Suprapubic skin (tissue), 4 donors: ENCODE results near the gene METAP1. TPM values are rescaled to one million over a fixed set of nuclear protein-coding genes. Genes with fewer than 3 reads are reported as not detected.
A peak's percentile ranks its signal among the peaks of the same experiment; 100 is the strongest.

Experiments used
- DNase-seq, 2 donors: peaks; one replicate each; pipeline ENCODE4 v3.0.0-alpha.2; 2019; ENCODE audit warnings: low spot score in 2 of 2
- H3K27ac ChIP-seq: fragments of 200-600 bp; sonication (generic); one replicate; pipeline ENCODE4 v1.5.1; 2019
- H3K27me3 ChIP-seq: fragments of 200-600 bp; sonication (generic); one replicate; pipeline ENCODE4 v1.5.1; 2019
- H3K36me3 ChIP-seq: fragments of 200-600 bp; sonication (generic); one replicate; pipeline ENCODE4 v1.5.1; 2019
- H3K4me1 ChIP-seq: fragments of 200-600 bp; sonication (generic); one replicate; pipeline ENCODE4 v1.5.1; 2019
- H3K4me3 ChIP-seq: fragments of 200-600 bp; sonication (generic); one replicate; pipeline ENCODE4 v1.5.1; 2019; ENCODE audit warnings: mild to moderate bottlenecking
- H3K9me3 ChIP-seq: fragments of 200-600 bp; sonication (generic); one replicate; pipeline ENCODE4 v1.5.1; 2019
- EP300 ChIP-seq: sonication (generic); formaldehyde crosslinking; IDR thresholded peaks from one replicate; pipeline ENCODE4 v1.6.1; 2017; ENCODE audit warnings: antibody characterized with exemption
- POLR2A ChIP-seq, 2 donors: fragments of 450-650 bp; IDR thresholded peaks; one replicate each; pipeline ENCODE4 v1.6.1; 2017; ENCODE audit warnings: antibody characterized with exemption in 2 of 2, mild to moderate bottlenecking in 2 of 2, moderate library complexity in 2 of 2
- POLR2AphosphoS5 ChIP-seq, 3 donors: sonication (generic); formaldehyde crosslinking; IDR thresholded peaks; one replicate each; pipeline ENCODE4 v1.6.1; 2017; ENCODE audit warnings: antibody characterized with exemption in 3 of 3
- WGBS: methylation state at CpG from one replicate; pipeline ENCODE4 v1.1.5; 2018; 5-methylcytosine and 5-hydroxymethylcytosine counted together
- total RNA-seq, 4 donors: library from RNA; depleted of rRNA; stranded (reverse); fragments of >200 nt; gene quantifications; one replicate each; pipeline ENCODE4 v1.1.0, GENCODE V29; 2016
- TF ChIP-seq, protein P1 (sequence below), 2 donors: fragments of 200-600 bp in 1 of 2; fragments of 450-650 bp in 1 of 2; sonication (generic) in 1 of 2; IDR thresholded peaks; one replicate each; pipeline ENCODE4 v1.5.1; 2016 to 2019; ENCODE audit warnings: antibody characterized with exemption in 2 of 2, mild to moderate bottlenecking in 1 of 2, moderate library complexity in 1 of 2

The METAP1 gene
- 10 to 100 TPM; 40.0 to 55.9 (median 49.4) TPM for total RNA-seq

DNA sequence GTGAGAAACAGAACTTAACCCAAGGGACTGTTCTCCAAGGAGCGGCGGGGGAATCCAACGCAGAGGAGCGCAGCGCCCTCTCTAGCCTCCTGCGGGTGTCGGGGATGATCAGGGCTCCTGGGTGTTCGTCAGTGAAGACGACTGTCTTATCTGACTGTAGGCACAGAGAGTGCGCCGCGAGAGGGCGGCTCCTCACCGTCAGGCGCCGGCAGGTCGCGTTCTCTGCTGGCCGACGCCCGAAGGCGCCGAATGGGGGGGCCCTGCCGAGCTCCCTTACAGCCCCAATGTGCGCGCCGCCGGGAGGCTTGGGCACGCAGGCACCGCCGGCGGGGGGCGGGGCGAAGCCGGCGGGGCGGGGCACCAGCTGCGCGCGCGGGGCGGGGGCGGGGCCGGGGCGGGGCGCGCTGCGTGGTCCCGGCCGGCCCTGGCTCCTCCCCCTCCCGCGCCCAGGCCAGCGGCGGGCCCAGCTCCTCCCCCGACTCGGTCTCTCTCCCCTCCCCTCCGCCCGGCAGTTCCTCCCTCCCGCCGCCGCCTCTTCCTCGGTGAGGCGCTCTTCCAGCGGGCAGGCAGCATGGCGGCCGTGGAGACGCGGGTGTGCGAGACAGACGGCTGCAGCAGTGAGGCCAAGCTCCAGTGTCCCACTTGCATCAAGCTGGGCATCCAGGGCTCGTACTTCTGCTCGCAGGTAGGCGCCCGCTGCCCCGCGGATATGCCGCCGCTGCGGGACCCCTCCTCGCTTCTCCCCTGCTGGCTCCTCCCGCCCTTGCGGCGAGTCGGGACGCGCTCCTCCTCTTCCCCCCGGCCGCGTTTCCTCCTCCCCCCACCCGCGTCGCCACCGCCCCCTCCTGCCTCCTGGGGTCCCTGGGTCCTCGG lies at the start of gene METAP1:
Gene METAP1, plus strand, starts transcription at position 539 of the 873 bp plus-strand sequence. Its CDS starts 33 bp downstream, at position 572.
- Histone ChIP-seq H3K36me3 (no peaks in the 10 kb centered on the region), H3K4me3 (peak within 1 kb of the TSS; percentile 94), H3K27me3 (no peaks in the 10 kb centered on the region), H3K27ac (peak within 1 kb of the TSS; percentile 92), H3K4me1 (peaks cover 28% of the 10 kb centered on the region), H3K9me3 (no peaks in the 10 kb centered on the region)
- peak; percentile 94 to 96 for DNase-seq
- TF ChIP-seq POLR2AphosphoS5 (IDR thresholded peaks at IDR 0.05) (peak in 1 of 3 donors; percentile 85), EP300 (no peak), POLR2A (IDR thresholded peaks at IDR 0.05) (no peak)
- TF ChIP-seq, protein P1, sequence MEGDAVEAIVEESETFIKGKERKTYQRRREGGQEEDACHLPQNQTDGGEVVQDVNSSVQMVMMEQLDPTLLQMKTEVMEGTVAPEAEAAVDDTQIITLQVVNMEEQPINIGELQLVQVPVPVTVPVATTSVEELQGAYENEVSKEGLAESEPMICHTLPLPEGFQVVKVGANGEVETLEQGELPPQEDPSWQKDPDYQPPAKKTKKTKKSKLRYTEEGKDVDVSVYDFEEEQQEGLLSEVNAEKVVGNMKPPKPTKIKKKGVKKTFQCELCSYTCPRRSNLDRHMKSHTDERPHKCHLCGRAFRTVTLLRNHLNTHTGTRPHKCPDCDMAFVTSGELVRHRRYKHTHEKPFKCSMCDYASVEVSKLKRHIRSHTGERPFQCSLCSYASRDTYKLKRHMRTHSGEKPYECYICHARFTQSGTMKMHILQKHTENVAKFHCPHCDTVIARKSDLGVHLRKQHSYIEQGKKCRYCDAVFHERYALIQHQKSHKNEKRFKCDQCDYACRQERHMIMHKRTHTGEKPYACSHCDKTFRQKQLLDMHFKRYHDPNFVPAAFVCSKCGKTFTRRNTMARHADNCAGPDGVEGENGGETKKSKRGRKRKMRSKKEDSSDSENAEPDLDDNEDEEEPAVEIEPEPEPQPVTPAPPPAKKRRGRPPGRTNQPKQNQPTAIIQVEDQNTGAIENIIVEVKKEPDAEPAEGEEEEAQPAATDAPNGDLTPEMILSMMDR (IDR thresholded peaks at IDR 0.05) = peak in 1 of 2 donors; percentile 68
- 0% methylated on average over 5 of the region's 94 CpGs for WGBS

DNA sequence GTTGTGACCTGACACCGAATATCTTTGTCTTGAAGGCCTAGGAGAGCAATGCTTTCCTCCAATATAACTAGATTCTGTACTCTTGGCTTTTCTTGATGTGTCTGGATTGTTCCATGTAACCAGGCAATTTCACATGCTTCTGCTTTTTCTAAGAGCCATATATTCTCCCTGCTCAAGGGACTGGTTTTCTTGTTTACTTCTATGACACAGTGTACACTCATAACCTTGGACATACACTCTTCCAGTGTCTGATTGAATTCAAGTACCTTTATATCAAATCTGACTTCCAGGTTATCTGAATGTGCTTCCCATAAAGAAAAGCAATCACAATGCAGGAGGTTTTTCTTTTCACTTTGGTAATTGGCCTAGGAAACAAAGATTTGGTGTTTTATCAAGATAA lies 49.2 kb upstream of the METAP1 start:
- Histone ChIP-seq H3K9me3 (no peaks in the 10 kb centered on the region), H3K36me3 (no peaks in the 10 kb centered on the region), H3K27me3 (no peaks in the 10 kb centered on the region), H3K27ac (no peak overlapping the region), H3K4me1 (no peaks in the 10 kb centered on the region), H3K4me3 (no peak overlapping the region)
- DNase-seq = no peak
- WGBS = 93% methylated on average over 1 of the region's 1 CpG
- TF ChIP-seq EP300 (no peak), POLR2AphosphoS5 (IDR thresholded peaks at IDR 0.05) (no peak), POLR2A (IDR thresholded peaks at IDR 0.05) (no peak)
- TF ChIP-seq, protein P1 (IDR thresholded peaks at IDR 0.05) = no peak

DNA sequence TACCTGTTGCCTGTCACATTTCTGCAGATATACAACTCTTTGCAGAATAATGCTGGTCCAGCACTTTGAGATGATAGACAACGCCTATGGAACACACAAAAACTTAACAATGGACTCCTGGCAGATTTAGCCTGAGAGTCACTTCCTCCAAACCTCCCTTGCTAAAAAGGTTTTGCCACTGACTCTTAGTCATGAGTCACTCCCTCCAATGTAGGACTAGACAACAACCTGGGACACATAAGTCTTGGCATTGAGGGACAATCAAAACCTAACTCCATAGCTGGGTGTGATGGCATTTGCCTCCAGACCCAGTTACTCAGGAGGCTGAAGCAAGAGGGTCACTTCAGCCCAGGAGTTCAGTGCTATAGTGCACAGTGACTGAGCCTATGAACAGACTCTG lies 44.6 kb upstream of the METAP1 start:
- DNase-seq = no peak
- H3K27ac ChIP-seq = no peak overlapping the region
- 85% methylated on average over 1 of the region's 1 CpG for WGBS
- no peaks in the 10 kb centered on the region for H3K36me3 ChIP-seq
- H3K27me3 ChIP-seq = no peaks in the 10 kb centered on the region
- H3K4me3 ChIP-seq = no peak overlapping the region
- TF ChIP-seq, protein P1 (IDR thresholded peaks at IDR 0.05) = no peak
- TF ChIP-seq EP300 (no peak), POLR2A (IDR thresholded peaks at IDR 0.05) (no peak), POLR2AphosphoS5 (IDR thresholded peaks at IDR 0.05) (no peak)
- no peaks in the 10 kb centered on the region for H3K4me1 ChIP-seq
- no peaks in the 10 kb centered on the region for H3K9me3 ChIP-seq

DNA sequence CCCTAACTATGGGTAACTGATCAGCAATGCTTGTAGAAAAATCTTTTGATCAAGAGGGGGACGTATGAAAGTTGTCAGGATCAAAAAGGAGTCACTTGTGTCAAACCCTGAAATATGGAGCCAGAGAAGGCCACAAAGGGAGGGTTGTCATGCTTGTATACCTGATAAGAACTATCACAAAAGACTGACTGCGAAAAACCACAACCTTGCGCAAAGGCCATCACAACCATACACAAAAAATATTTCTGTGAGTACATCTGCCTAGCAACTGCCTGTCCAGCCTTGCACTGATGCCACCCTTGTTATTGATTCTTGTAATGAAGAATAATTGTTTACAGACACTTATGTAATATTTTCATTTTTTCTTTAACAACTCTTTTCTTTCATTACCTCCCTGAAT lies 43.8 kb upstream of the METAP1 start:
- DNase-seq = no peak
- no peaks in the 10 kb centered on the region for H3K27me3 ChIP-seq
- H3K4me1 ChIP-seq = no peaks in the 10 kb centered on the region
- H3K4me3 ChIP-seq = no peak overlapping the region
- no peaks in the 10 kb centered on the region for H3K36me3 ChIP-seq
- H3K9me3 ChIP-seq = no peaks in the 10 kb centered on the region
- TF ChIP-seq EP300 = no peak
- TF ChIP-seq POLR2A (IDR thresholded peaks at IDR 0.05) = no peak
- TF ChIP-seq, protein P1 (IDR thresholded peaks at IDR 0.05) = no peak
- TF ChIP-seq POLR2AphosphoS5 (IDR thresholded peaks at IDR 0.05) = no peak
- 97% methylated on average over 3 of the region's 3 CpGs for WGBS
- no peak overlapping the region for H3K27ac ChIP-seq

DNA sequence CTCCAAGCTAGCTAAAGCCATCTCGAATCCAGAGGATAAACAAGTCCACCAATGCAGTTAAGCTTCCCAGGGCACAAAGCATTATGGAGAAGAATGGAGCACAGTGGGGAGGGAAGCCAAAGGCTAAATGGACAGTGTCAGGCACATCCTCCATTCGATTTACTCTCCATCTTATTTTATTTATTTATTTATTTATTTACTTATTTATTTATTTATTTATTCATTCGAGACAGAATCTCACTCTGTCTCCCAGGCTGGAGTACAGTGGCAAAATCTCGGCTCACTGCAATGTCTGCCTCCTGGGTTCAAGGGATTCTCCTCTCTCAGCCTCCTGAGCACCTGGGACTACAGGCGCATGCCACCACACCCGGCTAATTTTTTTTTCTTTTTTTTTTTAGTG lies 40.3 kb upstream of the METAP1 start:
- Histone ChIP-seq H3K4me3 (no peak overlapping the region), H3K9me3 (no peaks in the 10 kb centered on the region), H3K4me1 (no peaks in the 10 kb centered on the region), H3K27ac (no peak overlapping the region), H3K36me3 (no peaks in the 10 kb centered on the region), H3K27me3 (no peaks in the 10 kb centered on the region)
- DNase-seq = no peak
- 90% methylated on average over 6 of the region's 6 CpGs for WGBS
- TF ChIP-seq, protein P1 (IDR thresholded peaks at IDR 0.05) = no peak
- TF ChIP-seq EP300 = no peak
- TF ChIP-seq POLR2A (IDR thresholded peaks at IDR 0.05) = no peak
- TF ChIP-seq POLR2AphosphoS5 (IDR thresholded peaks at IDR 0.05) = no peak
